GM19043 (cell line): ENCODE data around the gene IL11.
A peak's percentile ranks its signal among the peaks of the same experiment; 100 is the strongest.

Experiments used
- ATAC-seq: cut with Tn5 transposase; IDR thresholded peaks from one replicate; pipeline ENCODE4 v1.9.1; 2021; ENCODE audit warnings: low read depth; ENCODE audit not compliant: unreplicated experiment

Gene IL11

GRCh38 chr19:55391702-55392615, 21.7 kb upstream of the IL11 start:
- no peak for ATAC-seq

- ATAC-seq = no peak
These were observed 21.0 kb upstream of the IL11 start for GRCh38 chr19:55391191-55391670.

GRCh38 chr19:55390461-55390880, 20.2 kb upstream of the IL11 start:
- no peak for ATAC-seq

- ATAC-seq = no peak
These were observed 19.4 kb upstream of the IL11 start for GRCh38 chr19:55389386-55390317.

- ATAC-seq = no peak
These were observed 17.7 kb upstream of the IL11 start for GRCh38 chr19:55387736-55388497.

- ATAC-seq = no peak
These were observed 16.3 kb upstream of the IL11 start for GRCh38 chr19:55386493-55386971.

GRCh38 chr19:55385724-55386492, 15.6 kb upstream of the IL11 start, which contains the start of gene RPL28:
RPL28 (plus strand) TSS chr19:55385932; CDS start chr19:55386358, 426 bp downstream.
- peak; percentile 60 for ATAC-seq

GRCh38 chr19:55384920-55385723, 14.9 kb upstream of the IL11 start:
- peak; percentile 61 for ATAC-seq

GRCh38 chr19:55384131-55384919, 14.1 kb upstream of the IL11 start, which contains the start of gene TMEM238:
TMEM238 (minus strand) TSS chr19:55384292; CDS start chr19:55384259, 33 bp downstream.
- ATAC-seq = no peak

- ATAC-seq = no peak
These were observed 13.2 kb upstream of the IL11 start for GRCh38 chr19:55383279-55384130.

- no peak for ATAC-seq
These were observed 12.3 kb upstream of the IL11 start for GRCh38 chr19:55382522-55383054.

GRCh38 chr19:55382013-55382412, 11.8 kb upstream of the IL11 start:
- no peak for ATAC-seq

GRCh38 chr19:55379174-55379573, 8.9 kb upstream of the IL11 start:
- no peak for ATAC-seq

- no peak for ATAC-seq
These were observed 7.3 kb upstream of the IL11 start for GRCh38 chr19:55377356-55378131.

GRCh38 chr19:55376241-55376933, 6.1 kb upstream of the IL11 start, which contains the start of gene TMEM190:
TMEM190 (plus strand) TSS chr19:55376826; CDS start chr19:55376854, 28 bp downstream.
- no peak for ATAC-seq
